ENCODE measurements around the gene WAPL.

GRCh38 chr10:86535132-86535882 lies 13.7 kb upstream of the WAPL start:
- no peak for TF ChIP-seq CTCF (conservative IDR thresholded peaks at IDR 0.05; ENCODE audit: low read depth, low read length)
- no peak for TF ChIP-seq POLR2A (IDR thresholded peaks at IDR 0.05; ENCODE audit: low read depth, low read length)
- TF ChIP-seq ELK1 (IDR thresholded peaks at IDR 0.05; ENCODE audit: borderline replicate concordance, low read depth, low read length), result no peak
- TF ChIP-seq RFX5 (IDR thresholded peaks at IDR 0.05; ENCODE audit: low read depth, low read length), result no peak
- TF ChIP-seq NFE2L2 (IDR thresholded peaks at IDR 0.05; ENCODE audit: low read depth, low read length), result no peak
- no peak for TF ChIP-seq CHD1 (IDR thresholded peaks at IDR 0.05; ENCODE audit: low read depth, low read length)
- TF ChIP-seq RCOR1 (IDR thresholded peaks at IDR 0.05; ENCODE audit: insufficient replicate concordance, low read length), result no peak
- TF ChIP-seq RAD21 (IDR thresholded peaks at IDR 0.05; ENCODE audit: low read length), result no peak
- TF ChIP-seq MXI1 (IDR thresholded peaks at IDR 0.05; ENCODE audit: borderline replicate concordance, low read depth, low read length), result no peak
- TF ChIP-seq MAZ (IDR thresholded peaks at IDR 0.05; ENCODE audit: borderline replicate concordance, low read depth, low read length), result no peak
- no peak for TF ChIP-seq SMC3 (IDR thresholded peaks at IDR 0.05; ENCODE audit: low read depth, low read length)

All from IMR-90 (cell line).